PC-9 (cell line): ENCODE measurements around the gene HTR3B. TPM values are rescaled to one million over a fixed set of nuclear protein-coding genes. Genes with fewer than 3 reads are reported as not detected.

Source experiments
- BruUV-seq: library from RNA; stranded (reverse); fragments of 400-500 nt; replicated peaks from 2 replicates; lab custom pipeline; 2021; lab: Mats Ljungman, UMichigan
- CTCF ChIA-PET: fragments of 300-600 bp; sonication (Branson Sonifier 250); formaldehyde crosslinking; loops from one replicate; lab custom pipeline; 2022; ENCODE audit warnings: antibody characterized with exemption; lab: Charles Lee
- POLR2A ChIA-PET: fragments of 300-600 bp; sonication (Branson Sonifier 250); formaldehyde crosslinking; loops from one replicate; lab custom pipeline; 2022; ENCODE audit warnings: antibody characterized with exemption; ENCODE audit not compliant: unreplicated experiment; lab: Charles Lee
- DNase-seq, 2 experiments: peaks; one replicate each; pipeline versions ENCODE4 v3.0.0 to v3.0.0-alpha.2; 2015 to 2022; ENCODE audit warnings: mixed read lengths in 1 of 2
- H2AFZ ChIP-seq: fragments of 200-600 bp; sonication (generic); 2 replicates; pipeline ENCODE4 v1.8.1; 2017; ENCODE audit warnings: antibody characterized with exemption
- H3F3A ChIP-seq: fragments of 200-600 bp; sonication (generic); 2 replicates; pipeline ENCODE4 v1.8.1; 2017; ENCODE audit warnings: antibody characterized with exemption, mild to moderate bottlenecking, low read depth; ENCODE audit not compliant: insufficient read depth
- H3K27ac ChIP-seq: fragments of 200-600 bp; sonication (generic); 2 replicates; pipeline ENCODE4 v1.6.1; 2016; ENCODE audit warnings: mixed run types
- H3K27me3 ChIP-seq: fragments of 200-600 bp; sonication (generic); 2 replicates; pipeline ENCODE4 v1.6.1; 2016; ENCODE audit warnings: low read depth, mixed run types; ENCODE audit not compliant: insufficient read depth
- H3K36me3 ChIP-seq: fragments of 200-600 bp; sonication (generic); 2 replicates; pipeline ENCODE4 v1.6.1; 2016; ENCODE audit warnings: low read depth, mixed run types
- H3K4me1 ChIP-seq: fragments of 200-600 bp; sonication (generic); replicated peaks from 2 replicates; pipeline ENCODE4 v1.6.1; 2016; ENCODE audit warnings: mixed run types; ENCODE audit not compliant: insufficient read depth
- H3K4me2 ChIP-seq: fragments of 200-600 bp; sonication (generic); 2 replicates; pipeline ENCODE4 v1.6.1; 2017; ENCODE audit warnings: mixed run types
- H3K4me3 ChIP-seq: fragments of 200-600 bp; sonication (generic); 2 replicates; pipeline ENCODE4 v1.6.1; 2016; ENCODE audit warnings: mixed run types
- H3K79me2 ChIP-seq: fragments of 200-600 bp; sonication (generic); 2 replicates; pipeline ENCODE4 v1.6.1; 2017; ENCODE audit warnings: low read depth, mixed run types
- H3K9me2 ChIP-seq: fragments of 200-600 bp; sonication (generic); 2 replicates; pipeline ENCODE4 v1.8.1; 2017; ENCODE audit warnings: mild to moderate bottlenecking; ENCODE audit not compliant: insufficient read depth
- H3K9me3 ChIP-seq: fragments of 200-600 bp; sonication (generic); 2 replicates; pipeline ENCODE4 v1.8.1; 2016; ENCODE audit warnings: low read depth; ENCODE audit not compliant: insufficient read depth
- H4K20me1 ChIP-seq: fragments of 200-600 bp; sonication (generic); 2 replicates; pipeline ENCODE4 v1.8.1; 2017; ENCODE audit not compliant: insufficient read depth
- CTCF ChIP-seq: fragments of 200-600 bp; sonication (generic); conservative IDR thresholded peaks from 2 replicates; pipeline ENCODE4 v1.6.1; 2017; ENCODE audit warnings: mixed run types, antibody characterized with exemption, mild to moderate bottlenecking, moderate library complexity
- EZH2 ChIP-seq: fragments of 200-600 bp; sonication (generic); IDR thresholded peaks from 2 replicates; pipeline ENCODE4 v1.8.0; 2017; ENCODE audit warnings: antibody characterized with exemption, low read depth
- intact Hi-C: fragments of 100-400 bp; cut with micrococcal nuclease; formaldehyde crosslinking; loops from one replicate; pipeline ENCODE4 v1.10.0; 2022; ENCODE audit not compliant: unreplicated experiment
- total RNA-seq: library from RNA; stranded (reverse); gene quantifications from 2 replicates; pipeline ENCODE4 v1.2.3, GENCODE V29; 2021

HTR3B gene
- total RNA-seq, 1 experiment from 2014 or later: not detected

GRCh38 chr11:113967361-113967760, 62.8 kb downstream of the HTR3B start:
- Histone ChIP-seq H3K79me2 (no peaks in the 10 kb centered on the region), H3K9me2 (no peaks in the 10 kb centered on the region), H3K27ac (no peak overlapping the region), H3K4me2 (no peak overlapping the region), H4K20me1 (no peaks in the 10 kb centered on the region), H3K27me3 (peaks cover 98% of the 10 kb centered on the region), H3F3A (no peaks in the 10 kb centered on the region), H3K9me3 (no peaks in the 10 kb centered on the region), H3K4me3 (no peak overlapping the region), H3K4me1 (no peaks in the 10 kb centered on the region), H3K36me3 (no peaks in the 10 kb centered on the region), H2AFZ (no peak overlapping the region)
- ChIA-PET POLR2A (no interaction called here), CTCF (no interaction called here)
- BruUV-seq: no TSS peak
- TF ChIP-seq CTCF (no peak), EZH2 (no peak)
- DNase-seq: no peak
- intact Hi-C loops: no loop called here

- intact Hi-C loops: no loop called here
- H3K79me2 ChIP-seq: no peaks in the 10 kb centered on the region
- H3K9me3 ChIP-seq: no peaks in the 10 kb centered on the region
- no peaks in the 10 kb centered on the region for H3F3A ChIP-seq
- H3K4me1 ChIP-seq: peaks cover 7% of the 10 kb centered on the region; the same call in 1 of the 2 replicates
- no peak for TF ChIP-seq CTCF
- no peak for TF ChIP-seq EZH2
- no peak overlapping the region for H3K4me3 ChIP-seq
- no peak for DNase-seq
- H3K36me3 ChIP-seq: no peaks in the 10 kb centered on the region
- POLR2A ChIA-PET: interaction anchor here (0.8 kb wide), 1 partner anchor 448 kb away, joined by 4 read pairs; no protein-coding TSS in a partner anchor
- peaks cover 94% of the 10 kb centered on the region for H3K27me3 ChIP-seq
- H3K27ac ChIP-seq: no peak overlapping the region
- H4K20me1 ChIP-seq: no peaks in the 10 kb centered on the region
- CTCF ChIA-PET: no interaction called here
- no peak overlapping the region for H3K4me2 ChIP-seq
- H3K9me2 ChIP-seq: no peaks in the 10 kb centered on the region
- no TSS peak for BruUV-seq
- no peak overlapping the region for H2AFZ ChIP-seq
Observed at GRCh38 chr11:113971506-113972195, 67.1 kb downstream of the HTR3B start.

- Histone ChIP-seq H3K9me3 (no peaks in the 10 kb centered on the region), H3K4me2 (peak within 1 kb of the TSS; percentile 66), H3K4me3 (no peak within 1 kb of the TSS), H3K27ac (no peak within 1 kb of the TSS), H2AFZ (no peak within 1 kb of the TSS), H3K9me2 (no peaks in the 10 kb centered on the region), H4K20me1 (no peaks in the 10 kb centered on the region), H3F3A (no peaks in the 10 kb centered on the region), H3K4me1 (peaks cover 7% of the 10 kb centered on the region; the same call in 1 of the 2 replicates), H3K79me2 (no peaks in the 10 kb centered on the region), H3K36me3 (no peaks in the 10 kb centered on the region), H3K27me3 (peaks cover 96% of the 10 kb centered on the region)
- TF ChIP-seq CTCF: no peak
- TF ChIP-seq EZH2: no peak
- CTCF ChIA-PET: no interaction called here
- BruUV-seq: no TSS peak
- POLR2A ChIA-PET: no interaction called here
- intact Hi-C loops: loop anchor here (5.0 kb wide), 1 partner anchor 658 kb away; no protein-coding TSS in a partner anchor
- DNase-seq: peak; percentile 53 to 62
Observed at GRCh38 chr11:113974741-113975470, 70.3 kb downstream of the HTR3B start, which contains the start of gene HTR3A. Gene HTR3A, plus strand, starts transcription at chr11:113975108. Its CDS starts 218 bp downstream, at chr11:113975326.
